ENCODE measurements around the gene SP8.

Gene SP8

GRCh38 chr7:20786049-20786412 is 655 bp downstream of the SP8 start:
- Histone ChIP-seq H3K9me3 (ENCODE audit: control insufficient read depth in 2 of 2, low read length in 2 of 2) (no peaks in the 10 kb centered on the region), H3K27ac (ENCODE audit: low read depth in 2 of 2, low read length in 2 of 2) (no peak overlapping the region), H3K27me3 (ENCODE audit: control insufficient read depth in 2 of 2, insufficient read depth in 2 of 2, low read length in 2 of 2) (peaks cover 76 to 80% of the 10 kb centered on the region in 2 donors), H3K4me1 (ENCODE audit: control insufficient read depth in 2 of 2, insufficient read depth in 2 of 2, low read length in 2 of 2) (peaks cover 5 to 6% of the 10 kb centered on the region in 2 donors), H3K4me3 (ENCODE audit: low read length in 2 of 2) (peak overlapping the region; percentile 44 to 50), H3K9ac (ENCODE audit: low read depth in 1 of 2, low read length in 2 of 2) (no peak overlapping the region), H3K36me3 (ENCODE audit: control insufficient read depth in 2 of 2, insufficient read depth in 2 of 2, low read length in 2 of 2) (no peaks in the 10 kb centered on the region)

DNA sequence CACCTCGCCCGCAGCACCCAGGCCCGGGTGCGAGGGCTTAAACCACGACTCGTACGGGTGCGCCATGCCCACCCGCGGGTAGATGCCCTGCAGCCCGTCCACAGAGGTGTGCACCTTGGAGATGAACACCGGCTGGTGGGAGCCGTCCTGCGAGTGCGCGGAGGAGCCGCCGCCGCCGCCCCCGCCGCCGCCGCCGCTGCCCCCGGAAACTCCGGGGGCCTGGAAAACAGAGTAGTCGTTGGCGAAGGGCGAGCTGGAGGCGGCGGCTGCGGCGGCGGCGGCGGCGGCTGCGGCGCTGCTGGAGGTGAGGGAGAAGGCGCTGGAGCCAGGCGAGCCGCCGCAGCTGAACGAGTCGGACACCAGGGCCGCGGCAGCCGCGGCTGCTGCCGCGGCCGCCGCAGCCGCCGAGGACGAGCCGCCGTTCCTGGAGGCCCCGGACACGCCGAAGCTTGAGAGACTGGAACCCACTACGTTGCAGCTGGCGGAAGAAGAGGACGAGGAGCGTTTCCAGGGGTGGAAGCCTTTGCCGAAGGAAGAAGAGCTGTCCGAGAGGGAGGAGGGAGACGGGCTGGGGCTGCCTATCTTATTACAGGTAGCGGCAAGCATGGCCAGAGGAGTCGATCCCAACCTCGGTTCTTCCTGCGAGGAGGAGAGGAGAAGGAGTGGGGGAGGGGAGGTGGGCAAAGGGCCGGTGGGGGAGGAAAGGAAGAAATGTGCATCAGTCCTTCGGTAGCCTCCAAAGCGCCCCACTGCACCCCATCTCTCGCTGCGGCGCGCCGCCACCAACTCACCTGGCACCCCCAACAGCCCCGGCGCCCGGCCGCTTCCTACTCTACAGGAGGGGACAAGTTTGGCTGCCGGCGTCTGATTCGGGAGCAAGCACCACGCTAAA is 1.3 kb downstream of the SP8 start:
- no peaks in the 10 kb centered on the region for H3K36me3 ChIP-seq (ENCODE audit: control insufficient read depth in 2 of 2, insufficient read depth in 2 of 2, low read length in 2 of 2)
- no peak overlapping the region for H3K27ac ChIP-seq (ENCODE audit: low read depth in 2 of 2, low read length in 2 of 2)
- H3K4me3 ChIP-seq (ENCODE audit: low read length in 2 of 2): peak overlapping the region; percentile 40 to 50
- H3K27me3 ChIP-seq (ENCODE audit: control insufficient read depth in 2 of 2, insufficient read depth in 2 of 2, low read length in 2 of 2): peaks cover 77 to 79% of the 10 kb centered on the region in 2 donors
- peaks cover 5 to 6% of the 10 kb centered on the region in 2 donors for H3K4me1 ChIP-seq (ENCODE audit: control insufficient read depth in 2 of 2, insufficient read depth in 2 of 2, low read length in 2 of 2)
- no peaks in the 10 kb centered on the region for H3K9me3 ChIP-seq (ENCODE audit: control insufficient read depth in 2 of 2, low read length in 2 of 2)
- H3K9ac ChIP-seq (ENCODE audit: low read depth in 1 of 2, low read length in 2 of 2): no peak overlapping the region

GRCh38 chr7:20784388-20785156 is 2.1 kb downstream of the SP8 start:
- no peak overlapping the region for H3K4me3 ChIP-seq (ENCODE audit: low read length in 2 of 2)
- H3K27me3 ChIP-seq (ENCODE audit: control insufficient read depth in 2 of 2, insufficient read depth in 2 of 2, low read length in 2 of 2): peaks cover 71 to 78% of the 10 kb centered on the region in 2 donors
- H3K9me3 ChIP-seq (ENCODE audit: control insufficient read depth in 2 of 2, low read length in 2 of 2): no peaks in the 10 kb centered on the region
- H3K4me1 ChIP-seq (ENCODE audit: control insufficient read depth in 2 of 2, insufficient read depth in 2 of 2, low read length in 2 of 2): peaks cover 5 to 6% of the 10 kb centered on the region in 2 donors
- no peak overlapping the region for H3K27ac ChIP-seq (ENCODE audit: low read depth in 2 of 2, low read length in 2 of 2)
- H3K9ac ChIP-seq (ENCODE audit: low read depth in 1 of 2, low read length in 2 of 2): no peak overlapping the region
- no peaks in the 10 kb centered on the region for H3K36me3 ChIP-seq (ENCODE audit: control insufficient read depth in 2 of 2, insufficient read depth in 2 of 2, low read length in 2 of 2)

- H3K9me3 ChIP-seq (ENCODE audit: control insufficient read depth in 2 of 2, low read length in 2 of 2): no peaks in the 10 kb centered on the region
- no peak overlapping the region for H3K9ac ChIP-seq (ENCODE audit: low read depth in 1 of 2, low read length in 2 of 2)
- H3K36me3 ChIP-seq (ENCODE audit: control insufficient read depth in 2 of 2, insufficient read depth in 2 of 2, low read length in 2 of 2): no peaks in the 10 kb centered on the region
- H3K27ac ChIP-seq (ENCODE audit: low read depth in 2 of 2, low read length in 2 of 2): no peak overlapping the region
- H3K4me3 ChIP-seq (ENCODE audit: low read length in 2 of 2): peak overlapping the region; percentile 29 to 44
- peaks cover 5 to 6% of the 10 kb centered on the region in 2 donors for H3K4me1 ChIP-seq (ENCODE audit: control insufficient read depth in 2 of 2, insufficient read depth in 2 of 2, low read length in 2 of 2)
- H3K27me3 ChIP-seq (ENCODE audit: control insufficient read depth in 2 of 2, insufficient read depth in 2 of 2, low read length in 2 of 2): peaks cover 73 to 80% of the 10 kb centered on the region in 2 donors
These were observed 2.8 kb downstream of the SP8 start for GRCh38 chr7:20783700-20784387.

DNA sequence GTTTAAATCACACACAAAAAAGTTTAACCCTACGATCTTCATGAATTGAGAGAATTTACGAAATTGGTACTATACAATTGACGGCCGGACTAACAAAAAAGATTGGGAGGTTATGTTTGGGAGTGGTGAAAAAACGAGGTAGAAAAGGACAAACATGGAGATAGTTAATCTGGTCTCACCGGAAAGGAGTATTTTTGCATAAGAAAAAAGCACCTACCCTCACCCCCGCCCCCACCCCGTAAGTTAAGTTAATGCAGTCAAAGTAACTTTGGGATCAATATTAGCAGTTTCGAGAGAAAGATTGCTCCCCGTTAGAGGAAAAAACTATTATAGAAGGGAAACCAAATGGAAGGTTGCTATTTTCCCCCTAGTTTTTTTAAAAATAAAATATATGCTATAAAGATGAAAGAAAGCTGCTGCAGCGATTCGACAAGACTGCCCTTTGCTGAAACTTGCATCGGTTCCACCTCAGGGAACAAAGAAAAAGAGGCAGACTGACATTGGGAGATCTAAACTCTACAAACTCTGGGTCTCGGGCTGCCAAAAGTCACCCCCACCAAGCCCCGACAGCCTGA is 3.5 kb downstream of the SP8 start:
- Histone ChIP-seq H3K36me3 (ENCODE audit: control insufficient read depth in 2 of 2, insufficient read depth in 2 of 2, low read length in 2 of 2) (no peaks in the 10 kb centered on the region), H3K9ac (ENCODE audit: low read depth in 1 of 2, low read length in 2 of 2) (no peak overlapping the region), H3K4me1 (ENCODE audit: control insufficient read depth in 2 of 2, insufficient read depth in 2 of 2, low read length in 2 of 2) (peaks cover 6% of the 10 kb centered on the region in 2 donors), H3K9me3 (ENCODE audit: control insufficient read depth in 2 of 2, low read length in 2 of 2) (no peaks in the 10 kb centered on the region), H3K4me3 (ENCODE audit: low read length in 2 of 2) (no peak overlapping the region), H3K27ac (ENCODE audit: low read depth in 2 of 2, low read length in 2 of 2) (no peak overlapping the region), H3K27me3 (ENCODE audit: control insufficient read depth in 2 of 2, insufficient read depth in 2 of 2, low read length in 2 of 2) (peaks cover 70 to 79% of the 10 kb centered on the region in 2 donors)

GRCh38 chr7:20779041-20779440 is 7.6 kb downstream of the SP8 start:
- Histone ChIP-seq H3K4me1 (ENCODE audit: control insufficient read depth in 2 of 2, insufficient read depth in 2 of 2, low read length in 2 of 2) (peaks cover 2 to 3% of the 10 kb centered on the region in 2 donors), H3K36me3 (ENCODE audit: control insufficient read depth in 2 of 2, insufficient read depth in 2 of 2, low read length in 2 of 2) (no peaks in the 10 kb centered on the region), H3K27me3 (ENCODE audit: control insufficient read depth in 2 of 2, insufficient read depth in 2 of 2, low read length in 2 of 2) (peaks cover 62 to 72% of the 10 kb centered on the region in 2 donors), H3K9me3 (ENCODE audit: control insufficient read depth in 2 of 2, low read length in 2 of 2) (no peaks in the 10 kb centered on the region), H3K9ac (ENCODE audit: low read depth in 1 of 2, low read length in 2 of 2) (no peak overlapping the region), H3K27ac (ENCODE audit: low read depth in 2 of 2, low read length in 2 of 2) (no peak overlapping the region), H3K4me3 (ENCODE audit: low read length in 2 of 2) (no peak overlapping the region)

GRCh38 chr7:20778063-20778721 is 8.5 kb downstream of the SP8 start:
- Histone ChIP-seq H3K27ac (ENCODE audit: low read depth in 2 of 2, low read length in 2 of 2) (no peak overlapping the region), H3K9ac (ENCODE audit: low read depth in 1 of 2, low read length in 2 of 2) (no peak overlapping the region), H3K36me3 (ENCODE audit: control insufficient read depth in 2 of 2, insufficient read depth in 2 of 2, low read length in 2 of 2) (no peaks in the 10 kb centered on the region), H3K27me3 (ENCODE audit: control insufficient read depth in 2 of 2, insufficient read depth in 2 of 2, low read length in 2 of 2) (peaks cover 56 to 65% of the 10 kb centered on the region in 2 donors), H3K4me1 (ENCODE audit: control insufficient read depth in 2 of 2, insufficient read depth in 2 of 2, low read length in 2 of 2) (peaks cover 2 to 3% of the 10 kb centered on the region in 2 donors), H3K4me3 (ENCODE audit: low read length in 2 of 2) (peak overlapping the region; percentile 15 to 20), H3K9me3 (ENCODE audit: control insufficient read depth in 2 of 2, low read length in 2 of 2) (no peaks in the 10 kb centered on the region)

DNA sequence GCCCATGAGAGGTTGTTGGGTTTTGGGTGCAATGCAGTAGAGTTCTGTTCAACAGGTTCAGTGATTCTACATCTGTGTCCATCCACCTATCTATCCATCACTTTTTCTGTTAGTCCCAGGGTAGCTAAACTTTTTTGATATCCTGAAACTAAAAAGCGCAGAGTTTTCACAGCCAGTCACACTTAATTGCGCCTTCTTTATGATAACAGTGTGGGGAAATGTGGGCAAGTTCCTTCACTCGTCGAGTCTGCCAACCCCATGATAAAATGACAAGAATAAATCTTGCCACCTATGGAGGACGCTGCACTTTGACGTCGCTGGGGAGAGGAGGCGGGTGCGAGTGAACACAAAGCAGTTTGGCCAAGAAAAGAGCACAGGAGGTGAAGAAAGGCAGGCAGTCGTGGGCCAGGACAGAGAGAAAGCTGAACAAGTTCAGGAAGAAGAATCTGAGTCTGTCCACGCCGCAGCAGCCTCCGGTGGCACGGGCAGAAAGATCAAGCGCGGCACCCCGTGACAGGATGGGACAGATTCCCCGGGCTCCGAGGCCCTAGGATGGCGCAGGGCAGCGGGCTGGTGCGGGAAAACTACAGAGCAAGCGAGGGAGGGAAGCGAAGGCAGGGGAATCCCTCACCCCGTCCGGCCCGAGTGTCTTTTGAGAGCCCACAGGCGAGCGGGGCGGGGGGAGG is 9.2 kb downstream of the SP8 start:
- H3K36me3 ChIP-seq (ENCODE audit: control insufficient read depth in 2 of 2, insufficient read depth in 2 of 2, low read length in 2 of 2): no peaks in the 10 kb centered on the region
- H3K9ac ChIP-seq (ENCODE audit: low read depth in 1 of 2, low read length in 2 of 2): no peak overlapping the region
- H3K4me3 ChIP-seq (ENCODE audit: low read length in 2 of 2): peak overlapping the region; percentile 15 to 20
- H3K9me3 ChIP-seq (ENCODE audit: control insufficient read depth in 2 of 2, low read length in 2 of 2): no peaks in the 10 kb centered on the region
- peaks cover 2 to 3% of the 10 kb centered on the region in 2 donors for H3K4me1 ChIP-seq (ENCODE audit: control insufficient read depth in 2 of 2, insufficient read depth in 2 of 2, low read length in 2 of 2)
- peaks cover 55 to 64% of the 10 kb centered on the region in 2 donors for H3K27me3 ChIP-seq (ENCODE audit: control insufficient read depth in 2 of 2, insufficient read depth in 2 of 2, low read length in 2 of 2)
- no peak overlapping the region for H3K27ac ChIP-seq (ENCODE audit: low read depth in 2 of 2, low read length in 2 of 2)

- no peak overlapping the region for H3K4me3 ChIP-seq (ENCODE audit: low read length in 2 of 2)
- peaks cover 51 to 59% of the 10 kb centered on the region in 2 donors for H3K27me3 ChIP-seq (ENCODE audit: control insufficient read depth in 2 of 2, insufficient read depth in 2 of 2, low read length in 2 of 2)
These were observed 9.7 kb downstream of the SP8 start for GRCh38 chr7:20776942-20777341.

More at GRCh38 chr7:20776942-20777341, 9.7 kb downstream of the SP8 start:
- H3K27ac ChIP-seq (ENCODE audit: low read depth in 2 of 2, low read length in 2 of 2): no peak overlapping the region
- H3K9ac ChIP-seq (ENCODE audit: low read depth in 1 of 2, low read length in 2 of 2): no peak overlapping the region
- H3K36me3 ChIP-seq (ENCODE audit: control insufficient read depth in 2 of 2, insufficient read depth in 2 of 2, low read length in 2 of 2): no peaks in the 10 kb centered on the region
- H3K9me3 ChIP-seq (ENCODE audit: control insufficient read depth in 2 of 2, low read length in 2 of 2): no peaks in the 10 kb centered on the region
- H3K4me1 ChIP-seq (ENCODE audit: control insufficient read depth in 2 of 2, insufficient read depth in 2 of 2, low read length in 2 of 2): peaks cover 2 to 3% of the 10 kb centered on the region in 2 donors

Measured in mucosa of rectum (tissue), 2 donors.